Raji (cell line): ENCODE results near the gene TSPAN33.

Experiments
- POLR2A ChIP-seq: IDR thresholded peaks from 2 replicates; pipeline ENCODE4 v1.6.1; 2011; ENCODE audit warnings: low read depth, low read length, control low read depth; ENCODE audit not compliant: insufficient read depth

Gene TSPAN33, protein sequence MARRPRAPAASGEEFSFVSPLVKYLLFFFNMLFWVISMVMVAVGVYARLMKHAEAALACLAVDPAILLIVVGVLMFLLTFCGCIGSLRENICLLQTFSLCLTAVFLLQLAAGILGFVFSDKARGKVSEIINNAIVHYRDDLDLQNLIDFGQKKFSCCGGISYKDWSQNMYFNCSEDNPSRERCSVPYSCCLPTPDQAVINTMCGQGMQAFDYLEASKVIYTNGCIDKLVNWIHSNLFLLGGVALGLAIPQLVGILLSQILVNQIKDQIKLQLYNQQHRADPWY

DNA sequence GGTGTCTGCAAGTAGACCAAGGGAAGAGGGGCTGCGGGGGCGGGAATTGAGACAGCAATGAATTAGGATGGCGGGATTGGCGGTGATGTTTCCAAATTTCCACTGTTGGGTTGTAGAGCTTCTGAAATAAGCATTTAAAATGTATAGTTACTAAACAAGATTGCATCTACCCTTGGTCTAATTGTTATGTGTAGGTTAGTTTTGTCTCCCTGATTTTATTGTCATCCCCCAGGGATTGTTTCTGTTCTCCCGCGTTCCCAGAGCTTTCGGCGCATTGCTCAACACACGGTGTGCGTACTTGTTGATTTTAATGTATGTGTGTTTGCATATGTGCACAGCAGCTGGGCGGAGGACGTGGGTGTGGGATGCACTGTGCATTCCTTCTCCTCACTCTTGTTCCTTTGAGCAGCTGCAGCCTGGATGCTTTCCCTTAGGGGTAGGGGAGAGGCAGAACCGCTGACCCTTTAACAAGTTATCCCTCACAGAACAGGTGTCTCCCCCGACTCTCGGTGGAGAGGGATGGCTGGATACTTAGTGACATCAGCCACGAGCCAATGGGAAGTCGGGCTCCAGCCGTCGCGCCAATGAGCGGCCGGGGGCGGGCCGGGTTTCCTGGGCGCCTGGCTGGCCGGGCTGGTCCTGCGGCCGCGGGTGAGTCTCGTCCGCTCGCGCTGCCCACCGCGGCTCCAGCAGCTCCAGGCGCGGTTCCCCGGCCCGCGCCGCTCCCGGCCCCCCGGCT lies at the start of gene TSPAN33:
Gene TSPAN33, plus strand, starts transcription at position 613 of the 739 bp plus-strand sequence. CDS start 274 bp downstream, outside the sequence.
- TF ChIP-seq POLR2A: peak; percentile 55

DNA sequence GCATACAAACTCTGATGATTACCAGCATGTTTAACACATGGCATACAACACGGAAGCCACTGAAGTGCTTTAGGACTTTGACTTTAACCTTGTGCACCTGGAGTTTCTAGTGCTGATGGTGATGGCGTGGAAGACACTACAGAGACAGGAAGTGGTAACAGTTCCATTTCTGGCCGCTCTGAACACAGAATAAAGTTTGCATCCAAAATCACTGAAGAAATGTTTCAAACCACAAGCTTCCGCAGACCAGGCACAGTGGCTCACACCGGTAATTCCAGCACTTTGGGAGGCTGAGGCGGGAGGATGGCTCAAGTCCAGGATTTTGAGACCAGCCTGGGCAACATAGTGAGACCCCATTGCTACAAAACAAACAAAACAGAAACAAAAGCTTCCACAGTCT lies 49.2 kb upstream of the TSPAN33 start:
- no peak for TF ChIP-seq POLR2A

DNA sequence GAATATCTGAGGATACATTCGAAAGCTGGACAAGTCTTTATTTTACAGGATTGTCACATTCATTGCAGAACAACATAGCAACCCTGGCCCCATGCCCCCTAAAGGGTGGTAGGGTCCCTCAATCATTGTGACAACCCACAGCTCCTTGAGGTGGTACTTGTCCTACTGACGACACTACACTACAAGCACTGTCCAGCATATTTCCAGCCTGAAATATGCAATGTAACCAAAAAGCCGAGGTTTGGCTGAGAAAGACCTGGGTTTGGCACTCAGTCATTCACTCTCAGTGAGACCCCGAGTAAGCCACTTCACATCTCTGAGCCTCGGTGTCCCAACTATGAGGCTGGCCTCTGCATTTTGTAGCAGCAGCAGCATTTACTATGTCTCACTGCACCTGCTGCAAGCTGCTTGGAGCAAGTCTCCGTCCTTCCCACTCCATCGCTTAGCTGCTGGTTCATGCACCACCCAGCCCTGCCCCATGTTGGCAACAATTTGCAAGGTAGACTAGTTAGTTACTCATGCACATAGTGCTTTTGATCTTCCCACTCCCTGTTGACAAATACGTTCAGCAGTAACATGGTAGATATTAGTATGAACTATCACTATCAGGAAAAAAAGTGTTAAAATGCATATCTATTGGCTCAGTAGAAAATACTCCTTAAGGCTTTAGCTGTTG lies 46.0 kb upstream of the TSPAN33 start:
- no peak for TF ChIP-seq POLR2A

DNA sequence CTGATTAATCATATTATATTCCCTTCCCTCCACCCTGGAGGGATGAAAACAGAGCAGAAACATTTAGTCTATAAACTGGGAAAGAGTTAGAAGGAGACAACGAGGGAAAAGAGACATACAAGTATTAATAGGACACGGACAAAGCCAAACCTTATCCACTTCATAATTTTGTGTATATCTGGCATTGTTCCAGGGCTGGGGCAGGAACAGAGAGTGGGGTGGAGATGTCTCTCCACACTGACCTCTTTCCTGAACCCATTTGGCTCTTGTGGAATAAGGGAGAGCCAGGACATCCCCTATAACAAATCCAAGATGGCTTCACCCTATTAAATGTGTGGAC lies 43.7 kb upstream of the TSPAN33 start:
- TF ChIP-seq POLR2A: no peak

DNA sequence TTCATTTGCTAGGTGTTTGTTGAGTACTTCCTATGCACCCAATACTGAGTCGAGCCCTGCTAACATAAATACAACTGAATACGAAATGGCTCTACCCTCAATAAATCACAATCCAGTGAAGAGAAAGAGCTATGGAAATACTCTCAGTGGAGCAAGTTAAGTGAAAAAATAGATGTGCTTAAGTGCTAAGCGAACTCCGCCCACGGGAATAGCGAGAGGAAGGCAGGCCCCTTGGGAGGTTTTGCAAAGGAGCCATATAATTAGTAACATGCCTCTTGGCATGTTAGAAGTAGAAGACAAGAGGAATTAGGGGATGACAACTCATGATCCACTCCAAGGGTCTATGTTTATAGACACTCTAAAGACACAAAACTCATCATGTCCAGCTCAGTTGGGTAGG lies 42.8 kb upstream of the TSPAN33 start:
- no peak for TF ChIP-seq POLR2A

DNA sequence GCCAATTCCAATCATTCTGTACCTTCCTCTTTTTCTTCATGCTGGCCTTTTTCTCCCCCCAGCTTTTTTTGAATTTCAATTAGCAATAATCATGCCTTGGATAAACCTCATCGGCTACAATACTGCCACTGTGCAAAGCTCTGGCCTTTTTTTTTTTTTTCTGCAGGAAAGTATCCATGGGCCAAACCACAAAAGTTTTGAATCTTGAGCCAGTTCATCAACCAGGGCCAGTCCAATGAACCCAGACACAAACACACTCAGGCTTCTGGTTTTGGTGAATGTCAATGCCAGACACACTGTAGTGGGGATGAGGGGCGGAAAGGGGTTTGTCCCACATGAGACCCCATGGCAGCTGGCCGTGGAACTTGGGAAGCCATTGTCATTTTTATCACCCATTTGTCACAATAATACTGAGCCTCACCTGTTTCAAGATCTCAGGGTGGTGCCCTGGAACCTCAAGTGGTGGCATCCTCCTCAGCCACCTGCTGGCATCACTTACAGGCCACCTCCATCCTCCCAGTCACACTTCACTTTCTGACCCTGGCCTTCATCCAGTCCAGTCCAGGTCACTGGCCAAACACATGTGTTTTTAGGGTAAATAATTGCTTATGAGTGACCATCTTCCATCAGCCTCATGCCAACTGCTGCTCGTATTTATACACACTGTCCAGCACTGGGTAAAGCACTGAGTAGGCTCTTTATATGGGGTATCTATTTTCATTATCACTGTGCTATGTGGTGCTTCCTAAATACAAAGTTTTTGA lies 40.8 kb upstream of the TSPAN33 start:
- TF ChIP-seq POLR2A: no peak

DNA sequence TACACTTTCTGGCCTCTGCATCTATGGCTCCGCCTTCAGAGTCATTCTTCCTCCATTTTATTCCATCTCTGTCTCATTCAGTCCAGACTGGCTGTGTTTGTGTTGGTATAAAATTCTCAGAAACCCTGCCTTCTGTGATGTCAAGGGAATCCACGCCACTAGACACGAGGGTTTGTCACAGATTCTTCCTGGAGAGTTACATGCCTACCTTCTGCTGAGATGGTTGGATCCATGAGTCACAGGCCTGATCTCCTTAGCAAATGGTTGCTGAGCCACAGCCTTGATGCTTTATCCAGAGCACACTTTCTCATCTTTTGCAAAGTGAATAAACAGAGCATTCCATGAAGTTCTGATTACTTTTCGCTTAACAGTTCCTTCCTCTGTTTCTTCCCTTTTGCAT lies 35.9 kb upstream of the TSPAN33 start:
- no peak for TF ChIP-seq POLR2A

DNA sequence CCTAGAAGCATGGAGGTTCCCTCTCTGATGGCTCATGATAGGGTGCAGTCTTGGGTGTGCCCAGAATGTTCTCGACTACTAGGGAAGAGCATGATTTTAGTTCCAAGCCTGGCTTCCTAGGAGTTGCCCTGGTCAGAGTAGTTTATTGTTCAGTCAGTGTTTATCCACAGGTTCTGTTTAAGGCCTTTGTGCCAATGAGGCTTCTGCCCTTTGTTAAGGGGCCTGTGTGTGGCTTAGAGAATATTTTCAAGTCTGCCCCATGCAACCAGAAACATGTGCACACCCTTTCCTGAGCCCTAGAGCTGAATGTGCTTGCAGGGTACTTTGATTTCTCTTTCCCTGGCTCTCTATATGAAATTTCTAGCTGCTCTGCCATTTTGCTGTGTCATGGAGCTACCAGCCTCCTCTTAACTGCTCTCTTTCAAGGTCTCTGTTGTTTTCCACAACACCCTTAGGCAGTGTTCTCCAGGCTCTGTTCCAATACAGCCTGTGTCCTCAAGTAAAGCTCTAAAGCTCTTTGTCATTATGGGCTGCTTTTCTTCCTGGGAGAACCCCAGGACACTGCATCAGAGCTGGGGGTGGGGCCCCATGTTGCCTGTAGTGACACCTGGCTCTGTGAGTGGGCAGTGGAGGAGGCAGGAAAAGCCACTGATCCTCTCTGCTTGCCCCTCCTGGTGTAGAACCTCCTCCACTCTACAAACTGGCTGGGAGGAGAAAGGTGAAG lies 34.1 kb upstream of the TSPAN33 start:
- no peak for TF ChIP-seq POLR2A

DNA sequence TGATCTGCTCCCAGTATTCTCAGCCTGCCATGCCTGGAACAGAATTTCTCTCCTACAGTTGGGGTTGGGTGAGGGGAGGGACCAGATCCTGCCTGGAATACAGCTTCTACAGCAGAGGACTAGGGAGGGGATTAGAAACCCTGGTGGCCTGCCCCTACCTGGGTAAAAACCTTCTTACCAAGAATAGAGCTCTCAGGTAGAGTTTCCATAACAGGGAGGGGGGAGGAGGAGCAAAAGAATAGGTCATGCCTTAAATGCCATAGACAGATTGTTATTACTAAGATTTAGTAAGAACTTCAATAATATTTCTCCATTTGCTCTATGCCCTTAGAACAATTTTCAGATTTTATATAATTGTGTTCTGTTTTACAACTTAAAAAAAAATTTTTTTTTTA lies 33.5 kb upstream of the TSPAN33 start:
- TF ChIP-seq POLR2A: no peak

DNA sequence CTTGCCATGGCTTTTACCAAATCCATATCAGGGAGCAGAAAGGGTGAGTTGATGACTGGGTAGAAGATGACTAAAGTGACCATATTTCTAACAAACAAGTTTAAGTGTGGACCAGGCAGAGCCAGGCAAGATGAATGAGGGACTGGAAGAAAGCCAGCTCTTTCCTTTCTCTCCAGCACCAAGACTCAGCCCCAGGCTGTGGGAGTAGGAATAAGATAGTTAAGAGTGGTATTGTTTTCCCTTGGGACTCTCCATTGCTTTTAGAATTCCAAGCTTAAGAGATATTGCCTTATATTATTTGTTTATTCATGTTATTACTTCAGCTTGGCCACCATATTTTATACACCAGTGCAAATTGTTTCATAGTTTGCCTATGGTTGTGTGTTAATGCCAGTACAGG lies 28.8 kb upstream of the TSPAN33 start:
- TF ChIP-seq POLR2A: no peak

DNA sequence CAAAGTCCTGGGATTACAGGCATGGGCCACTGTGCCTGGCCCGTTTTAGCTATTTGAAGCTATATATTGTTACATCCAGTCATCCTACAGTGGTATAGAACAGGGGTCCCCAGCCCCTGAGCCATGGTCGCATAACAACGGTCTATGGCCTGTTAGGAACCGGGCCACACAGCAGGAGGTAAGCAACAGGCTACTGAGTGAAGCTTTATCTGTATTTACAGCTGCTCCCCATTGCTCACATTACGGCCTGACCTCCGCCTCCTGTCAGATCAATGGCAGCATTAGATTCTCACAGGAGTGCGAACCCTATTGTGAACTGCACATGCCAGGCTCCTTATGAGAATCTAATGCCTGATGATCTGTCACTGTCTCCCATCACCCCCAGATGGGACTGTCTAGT lies 26.3 kb upstream of the TSPAN33 start:
- no peak for TF ChIP-seq POLR2A

DNA sequence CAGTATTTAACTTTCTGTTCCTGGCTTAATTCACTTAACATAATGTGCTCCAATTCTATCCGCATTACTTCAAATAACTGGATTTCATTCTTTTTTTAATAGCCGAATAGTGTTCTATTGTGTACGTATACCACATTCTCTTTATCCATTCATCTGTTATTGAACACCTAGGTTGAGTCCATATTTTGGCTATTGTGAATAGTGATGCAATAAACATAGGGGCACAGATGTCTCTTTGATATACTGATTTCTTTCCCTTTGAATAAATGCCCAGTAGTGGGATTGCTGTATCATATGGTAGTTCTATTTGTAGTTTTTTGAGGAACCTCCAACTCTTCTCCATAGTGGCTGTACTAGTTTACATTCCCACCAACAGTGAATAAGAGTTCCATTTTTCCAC lies 25.5 kb upstream of the TSPAN33 start:
- TF ChIP-seq POLR2A: no peak

DNA sequence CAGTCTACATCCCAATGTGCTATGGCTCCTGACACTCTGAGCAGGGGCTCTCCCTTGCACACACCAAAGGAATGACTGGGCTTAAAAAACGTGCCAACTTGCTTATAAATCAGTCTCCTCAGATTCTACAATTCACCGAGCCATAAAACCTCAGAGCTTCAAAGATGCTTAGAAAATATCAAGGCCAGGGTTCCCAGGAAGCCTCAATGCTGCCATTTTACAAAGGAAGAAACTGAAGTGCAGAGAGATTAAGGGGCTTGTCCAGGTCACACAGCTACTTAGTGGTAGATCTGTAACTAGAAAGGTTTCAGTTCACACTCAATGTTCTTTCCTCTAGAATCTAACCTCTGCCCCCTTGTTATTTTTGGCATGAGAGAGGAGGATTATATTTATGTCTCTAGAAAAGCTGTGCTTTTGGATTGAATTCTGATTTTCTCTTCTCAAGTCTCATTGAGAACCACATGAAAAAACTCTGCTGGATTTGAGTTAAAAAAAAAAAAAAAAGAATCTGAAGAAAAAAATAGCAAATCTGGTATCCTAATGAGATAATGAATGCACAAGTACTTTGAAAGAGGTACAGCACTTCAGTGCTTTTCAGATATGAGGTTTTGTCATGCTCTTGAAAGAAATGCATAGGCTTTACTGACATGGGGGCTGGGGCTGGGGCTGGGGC lies 22.3 kb upstream of the TSPAN33 start:
- TF ChIP-seq POLR2A: no peak

DNA sequence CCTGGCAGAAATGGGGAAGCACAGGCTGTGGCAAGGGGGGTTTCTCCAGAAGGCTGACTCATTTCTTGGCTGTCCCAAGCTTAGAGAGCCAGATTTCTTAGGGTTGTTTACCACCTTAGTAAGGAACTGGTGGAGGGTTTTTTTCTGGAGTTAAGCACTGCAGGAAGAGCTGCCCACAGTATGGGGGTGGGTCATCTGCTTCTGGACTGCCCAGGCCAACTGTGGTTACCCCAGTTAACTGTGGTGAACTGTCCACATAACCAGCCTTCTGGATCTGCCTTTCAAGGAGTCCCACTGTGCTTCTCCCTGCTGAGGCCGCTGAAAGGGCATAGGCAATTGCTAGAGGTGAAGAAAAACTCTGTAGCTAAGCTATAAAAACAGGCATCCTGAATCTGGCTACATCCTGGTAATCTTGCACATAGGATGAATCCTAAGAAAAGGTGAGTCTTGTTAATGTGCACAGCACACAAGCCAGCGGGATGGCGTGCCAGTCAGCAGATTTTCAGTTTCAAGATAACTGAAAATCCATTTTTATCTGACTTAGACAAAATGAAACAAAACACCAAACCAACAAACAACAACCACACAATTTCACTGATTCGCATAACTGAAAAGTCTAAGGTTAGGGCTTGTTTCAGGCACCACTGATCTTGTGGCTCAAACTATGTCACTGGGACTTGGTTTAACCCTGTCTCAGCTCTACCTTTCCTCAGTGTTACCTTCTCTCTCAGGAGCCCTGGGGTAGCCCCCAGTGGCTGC lies 21.6 kb upstream of the TSPAN33 start:
- TF ChIP-seq POLR2A: no peak

DNA sequence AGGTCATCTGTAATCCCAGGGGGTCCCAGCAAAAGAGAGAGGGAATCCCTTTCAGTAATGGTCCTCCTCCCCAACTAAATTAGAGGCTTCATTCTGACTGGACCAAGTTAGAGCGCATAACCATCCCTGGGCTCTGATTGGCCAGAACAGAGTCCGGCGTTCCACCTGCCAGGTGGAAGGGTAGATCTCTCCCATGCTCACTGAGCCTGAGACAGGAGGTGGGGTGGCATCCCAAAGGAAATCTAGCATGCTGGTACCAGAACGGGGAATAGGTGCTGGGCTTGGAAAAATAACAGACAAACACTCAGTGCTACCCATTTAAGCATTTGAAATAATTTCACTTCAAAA lies 21.0 kb upstream of the TSPAN33 start:
- TF ChIP-seq POLR2A: no peak
